Ovary (tissue), 9 donors: ENCODE measurements around the gene PROX1. TPM values are rescaled to one million over a fixed set of nuclear protein-coding genes. Genes with fewer than 3 reads are reported as not detected.

Source experiments
- DNase-seq, 5 donors: peaks; one replicate each; pipeline ENCODE4 v3.0.0-alpha.2; 2019 to 2020
- H3K27ac ChIP-seq, 2 donors: fragments of 200-600 bp; one replicate each; pipeline versions ENCODE4 v1.5.1 to v1.8.0; 2019 to 2022
- H3K27me3 ChIP-seq: fragments of 200-600 bp; one replicate; pipeline ENCODE4 v1.8.0; 2022
- H3K36me3 ChIP-seq: fragments of 200-600 bp; sonication (generic); one replicate; pipeline ENCODE4 v1.5.1; 2019
- H3K4me1 ChIP-seq: one replicate; pipeline ENCODE4 v1.8.1; 2013; ENCODE audit warnings: mild to moderate bottlenecking, moderate library complexity; ENCODE audit not compliant: insufficient read depth
- H3K4me3 ChIP-seq: fragments of 200-600 bp; sonication (generic); one replicate; pipeline ENCODE4 v1.5.1; 2017
- H3K9me3 ChIP-seq, 2 donors: fragments of 200-600 bp in 1 of 2; sonication (generic) in 1 of 2; one replicate each; pipeline versions ENCODE4 v1.5.1 to v1.8.1; 2013 to 2019; ENCODE audit warnings: mild to moderate bottlenecking in 1 of 2, moderate library complexity in 1 of 2
- EP300 ChIP-seq: sonication (generic); formaldehyde crosslinking; IDR thresholded peaks from one replicate; pipeline ENCODE4 v1.6.1; 2017; ENCODE audit warnings: antibody characterized with exemption
- POLR2A ChIP-seq: fragments of 450-650 bp; IDR thresholded peaks from one replicate; pipeline ENCODE4 v1.6.1; 2017; ENCODE audit warnings: antibody characterized with exemption, mild to moderate bottlenecking, moderate library complexity
- WGBS, 3 donors: extraction: QIAGEN DNeasy Blood & Tissue Kit in 1 of 3; methylation state at CpG; one replicate each; pipeline versions ENCODE4 v1.1.5 to v1.1.7; 2013 to 2017; 5-methylcytosine and 5-hydroxymethylcytosine counted together
- intact Hi-C, 4 donors: fragments of 100-400 bp; cut with DNase I; formaldehyde crosslinking; loops; one replicate each; pipeline versions ENCODE4 v1.11.0 to v1.15.1; 2022 to 2023
- polyA plus RNA-seq, 2 donors: library from polyadenylated mRNA; stranded (reverse); fragments of 200-250 nt in 1 of 2; fragments of 350-450 nt in 1 of 2; fragmentation: Illumina TruSeq in 1 of 2; extraction: RNeasy Lipid Tissue Mini Kit (QIAGEN cat#74804) in 1 of 2; gene quantifications; one replicate each; pipeline ENCODE4 v1.2.3, GENCODE V29; 2013 to 2014
- total RNA-seq, 7 donors: library from RNA; depleted of rRNA in 2 of 7; stranded (reverse); fragments of >200 nt in 2 of 7; fragmentation: NEBNext Ultra II Directional in 3 of 7; extraction: Animal tissue kit (Norgen Biotek cat#: 25700) in 3 of 7; gene quantifications; one replicate each; pipeline versions ENCODE4 v1.1.0 to v1.2.4, GENCODE V29; 2016 to 2023
- TF ChIP-seq, protein P1 (sequence below), 3 donors: fragments of 450-650 bp in 2 of 3; fragments of 200-600 bp in 1 of 3; IDR thresholded peaks; one replicate each; pipeline versions ENCODE4 v1.5.1 to v1.8.0; 2016 to 2022; ENCODE audit warnings: antibody characterized with exemption in 3 of 3, mild to moderate bottlenecking in 1 of 3
- donor health status: DM: no; HTN: no; CAD: no; lungs with moderate emphysema.
- donor health status: DM: no; HTN: no; CAD: no.
- donor health status: Bipolar disorder and iron deficiency.
- donor health status: DM: yes; HTN: yes; CAD: no.
- donor health status: DM: no; HTN: no; CAD: no.
- donor health status: DM: yes; HTN: yes; CAD: no.

The PROX1 gene
- total and polyA plus RNA-seq, 9 donors: 3.6 to 23.6 (median 13.2) TPM

DNA sequence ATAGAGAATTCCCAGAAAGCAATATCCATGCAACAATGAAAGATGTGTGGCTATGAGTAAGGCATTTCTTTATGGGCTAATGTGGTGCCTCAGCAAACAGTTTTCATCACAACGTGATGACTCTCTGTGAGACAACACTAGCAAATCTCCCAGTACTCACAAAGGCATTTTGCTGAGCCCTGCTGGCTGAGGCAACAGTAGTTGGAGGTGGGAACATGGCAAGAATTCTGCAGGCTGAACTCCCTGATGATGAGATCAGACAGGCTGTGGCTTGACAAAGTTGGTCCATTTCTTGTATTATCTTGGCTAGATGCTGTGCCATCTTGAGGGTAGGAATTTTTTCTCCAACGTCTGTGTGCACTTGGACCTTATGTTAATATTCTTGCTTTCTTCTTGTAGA is 24.6 kb downstream of the PROX1 start:
- Histone ChIP-seq H3K4me1 (no peaks in the 10 kb centered on the region), H3K9me3 (no peaks in the 10 kb centered on the region), H3K36me3 (no peaks in the 10 kb centered on the region), H3K27me3 (no peaks in the 10 kb centered on the region), H3K27ac (no peak overlapping the region), H3K4me3 (no peak overlapping the region)
- 37 to 48% (median 43%) methylated on average over 2 of the region's 2 CpGs for WGBS, 3 donors
- TF ChIP-seq EP300 (no peak), POLR2A (no peak)
- TF ChIP-seq, protein P1, sequence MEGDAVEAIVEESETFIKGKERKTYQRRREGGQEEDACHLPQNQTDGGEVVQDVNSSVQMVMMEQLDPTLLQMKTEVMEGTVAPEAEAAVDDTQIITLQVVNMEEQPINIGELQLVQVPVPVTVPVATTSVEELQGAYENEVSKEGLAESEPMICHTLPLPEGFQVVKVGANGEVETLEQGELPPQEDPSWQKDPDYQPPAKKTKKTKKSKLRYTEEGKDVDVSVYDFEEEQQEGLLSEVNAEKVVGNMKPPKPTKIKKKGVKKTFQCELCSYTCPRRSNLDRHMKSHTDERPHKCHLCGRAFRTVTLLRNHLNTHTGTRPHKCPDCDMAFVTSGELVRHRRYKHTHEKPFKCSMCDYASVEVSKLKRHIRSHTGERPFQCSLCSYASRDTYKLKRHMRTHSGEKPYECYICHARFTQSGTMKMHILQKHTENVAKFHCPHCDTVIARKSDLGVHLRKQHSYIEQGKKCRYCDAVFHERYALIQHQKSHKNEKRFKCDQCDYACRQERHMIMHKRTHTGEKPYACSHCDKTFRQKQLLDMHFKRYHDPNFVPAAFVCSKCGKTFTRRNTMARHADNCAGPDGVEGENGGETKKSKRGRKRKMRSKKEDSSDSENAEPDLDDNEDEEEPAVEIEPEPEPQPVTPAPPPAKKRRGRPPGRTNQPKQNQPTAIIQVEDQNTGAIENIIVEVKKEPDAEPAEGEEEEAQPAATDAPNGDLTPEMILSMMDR (IDR thresholded peaks at IDR 0.05): no peak
- intact Hi-C loops: no loop called here
- no peak for DNase-seq

DNA sequence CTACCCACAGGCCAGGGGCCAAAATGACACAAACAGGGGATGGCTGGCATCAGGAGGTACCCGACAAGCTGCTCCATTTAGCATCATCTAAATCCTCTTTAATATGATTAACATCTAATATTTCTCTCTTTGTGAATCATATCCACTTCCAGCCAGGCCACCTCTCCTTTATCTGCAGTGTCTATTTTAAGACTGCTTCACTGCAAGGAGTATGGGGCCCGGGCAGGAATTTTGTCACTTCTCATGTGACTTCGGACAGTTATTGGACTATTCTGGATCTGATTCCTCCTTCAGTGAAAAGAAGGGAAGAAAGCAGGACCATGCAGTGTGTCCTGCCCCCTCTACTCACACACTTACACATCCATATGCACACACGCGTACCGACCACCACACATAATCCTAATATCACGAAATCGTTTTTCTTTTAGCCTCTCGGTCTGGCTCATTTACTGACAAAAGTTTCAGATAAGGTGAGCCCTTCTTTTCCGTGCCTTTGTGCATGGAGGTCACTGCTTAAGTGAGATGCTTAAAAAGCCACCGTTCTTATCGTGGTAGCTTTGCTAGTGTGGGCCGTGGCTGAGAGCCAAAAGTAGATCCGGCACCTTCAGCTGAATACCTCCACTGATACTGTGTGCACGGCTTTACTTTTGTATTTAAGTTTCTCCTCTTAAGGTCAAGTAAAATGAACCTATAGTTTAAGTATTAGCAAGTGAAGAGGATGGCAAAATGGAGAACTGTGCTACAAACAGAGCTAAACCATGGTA is 26.0 kb downstream of the PROX1 start:
- no peak overlapping the region for H3K4me3 ChIP-seq
- no peaks in the 10 kb centered on the region for H3K4me1 ChIP-seq
- H3K27ac ChIP-seq: no peak overlapping the region
- no peak for TF ChIP-seq EP300
- TF ChIP-seq, protein P1 (IDR thresholded peaks at IDR 0.05): no peak
- TF ChIP-seq POLR2A: no peak
- no peaks in the 10 kb centered on the region for H3K36me3 ChIP-seq
- 89% methylated on average over 15 of the region's 15 CpGs for WGBS, 3 donors
- intact Hi-C loops: no loop called here
- no peaks in the 10 kb centered on the region for H3K27me3 ChIP-seq
- no peak for DNase-seq
- no peaks in the 10 kb centered on the region for H3K9me3 ChIP-seq

DNA sequence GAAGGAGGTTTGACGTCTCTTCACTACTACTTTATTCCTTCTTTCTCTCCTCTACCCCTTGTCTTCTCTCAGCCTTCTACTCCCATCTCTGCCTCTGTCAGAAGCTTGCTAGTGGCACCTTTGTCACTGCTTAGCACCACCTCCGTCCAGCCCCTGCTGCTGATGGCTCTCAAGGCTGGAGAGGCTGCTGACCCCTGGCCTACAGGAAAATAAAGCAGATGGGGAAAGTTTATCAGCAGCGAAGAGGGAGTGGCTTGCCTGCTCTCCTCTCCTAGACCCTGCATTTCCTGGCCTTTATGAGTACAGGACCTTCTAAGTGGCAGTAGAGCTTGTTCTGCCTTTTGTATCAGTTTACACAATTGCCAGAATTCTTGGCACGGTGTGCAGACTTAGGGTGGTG is 27.0 kb downstream of the PROX1 start:
- no peak for DNase-seq
- no peaks in the 10 kb centered on the region for H3K27me3 ChIP-seq
- H3K27ac ChIP-seq: no peak overlapping the region
- H3K9me3 ChIP-seq: no peaks in the 10 kb centered on the region
- TF ChIP-seq POLR2A: no peak
- TF ChIP-seq, protein P1 (IDR thresholded peaks at IDR 0.05): no peak
- TF ChIP-seq EP300: no peak
- 85 to 87% (median 86%) methylated on average over 4 of the region's 4 CpGs for WGBS, 3 donors
- H3K4me3 ChIP-seq: no peak overlapping the region
- no peaks in the 10 kb centered on the region for H3K4me1 ChIP-seq
- H3K36me3 ChIP-seq: no peaks in the 10 kb centered on the region
- intact Hi-C loops: no loop called here

DNA sequence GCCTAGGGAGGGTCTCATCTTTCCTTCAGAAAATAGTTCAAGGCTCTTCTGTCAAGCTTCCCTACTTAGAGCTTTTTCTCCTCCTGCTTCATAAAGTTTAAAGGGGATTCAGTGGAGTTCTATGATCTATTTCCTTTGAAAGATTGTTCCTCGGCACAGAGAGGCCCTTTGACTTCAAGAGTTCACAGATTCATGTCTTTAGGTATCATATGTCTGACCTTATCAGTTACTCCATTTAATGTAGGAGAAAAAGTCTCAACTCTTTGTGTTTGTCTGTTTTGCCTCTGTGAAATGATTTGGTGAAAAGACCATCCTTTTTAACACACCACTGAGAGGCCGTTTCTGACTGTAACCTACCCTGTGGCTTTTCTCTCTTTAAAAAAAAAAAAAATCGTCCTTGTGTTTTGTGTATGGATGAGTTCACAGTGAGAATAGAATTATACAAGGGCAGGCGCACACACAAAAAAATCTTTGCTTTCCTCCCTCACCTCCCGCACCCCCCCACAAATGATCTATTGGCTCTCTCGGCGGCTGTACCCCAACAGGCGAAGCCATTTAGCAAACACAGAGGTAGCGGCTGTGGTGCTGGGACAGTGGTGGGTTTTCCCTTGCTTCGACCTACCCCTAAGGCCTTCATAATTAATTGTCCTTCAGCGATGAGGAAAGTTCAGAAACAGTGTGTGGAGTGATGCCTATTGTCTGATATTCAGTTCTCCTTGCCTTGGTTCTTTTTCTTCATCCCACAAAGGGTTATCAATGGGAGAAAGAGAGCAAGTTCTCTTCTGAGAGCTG is 29.6 kb downstream of the PROX1 start:
- Histone ChIP-seq H3K9me3 (no peaks in the 10 kb centered on the region), H3K27me3 (no peaks in the 10 kb centered on the region), H3K27ac (no peak overlapping the region), H3K36me3 (no peaks in the 10 kb centered on the region), H3K4me1 (no peaks in the 10 kb centered on the region), H3K4me3 (no peak overlapping the region)
- intact Hi-C loops: no loop called here
- DNase-seq: no peak
- WGBS, 3 donors: 85 to 91% (median 91%) methylated on average over 11 of the region's 11 CpGs
- TF ChIP-seq, protein P1 (IDR thresholded peaks at IDR 0.05): no peak
- TF ChIP-seq EP300 (no peak), POLR2A (no peak)
